K562 (cell line): ENCODE measurements around the gene IQCN. TPM values are rescaled to one million over a fixed set of nuclear protein-coding genes. Genes with fewer than 3 reads are reported as not detected.

Source experiments
- E2F4 ChIP-seq: sonication (generic); formaldehyde crosslinking; IDR thresholded peaks from 2 replicates; pipeline ENCODE4 v1.8.0; 2022; ENCODE audit warnings: mild to moderate bottlenecking, low read depth, missing genetic modification reagents
- ERF ChIP-seq: fragments of 450-650 bp; formaldehyde crosslinking; IDR thresholded peaks from 2 replicates; pipeline ENCODE4 v1.4.0; 2020; ENCODE audit warnings: mild to moderate bottlenecking, mixed read lengths
- FOXP4 ChIP-seq: sonication (generic); formaldehyde crosslinking; IDR thresholded peaks from 2 replicates; pipeline ENCODE4 v1.8.0; 2022; ENCODE audit warnings: mild to moderate bottlenecking, missing genetic modification reagents, borderline replicate concordance
- GATAD2A ChIP-seq: fragments of 450-650 bp; IDR thresholded peaks from 2 replicates; pipeline ENCODE4 v1.6.1; 2017
- L3MBTL2 ChIP-seq: fragments of 450-650 bp; IDR thresholded peaks from 2 replicates; pipeline ENCODE4 v1.6.1; 2016; ENCODE audit warnings: mild to moderate bottlenecking, moderate library complexity
- MCM2 ChIP-seq: fragments of 450-650 bp; IDR thresholded peaks from 2 replicates; pipeline ENCODE4 v1.6.1; 2017; ENCODE audit warnings: low read depth, mild to moderate bottlenecking
- MCM5 ChIP-seq: fragments of 450-650 bp; IDR thresholded peaks from 2 replicates; pipeline ENCODE4 v1.6.1; 2016; ENCODE audit warnings: low read depth
- POLR2A ChIP-seq: fragments of 450-650 bp; conservative IDR thresholded peaks from 2 replicates; pipeline ENCODE4 v1.6.1; 2016
- PURB ChIP-seq: sonication (generic); formaldehyde crosslinking; IDR thresholded peaks from 2 replicates; pipeline ENCODE4 v1.9.0; 2021; ENCODE audit warnings: low read depth, mild to moderate bottlenecking, missing genetic modification reagents
- RBM39 ChIP-seq: fragments of 200-400 bp; formaldehyde crosslinking; optimal IDR thresholded peaks from 2 replicates; pipeline ENCODE3; 2018; ENCODE audit warnings: low read depth, low read length
- SIX5 ChIP-seq, 2 experiments: IDR thresholded peaks; 2 replicates each; pipeline ENCODE4 v1.6.1; 2011; ENCODE audit warnings: low read length in 2 of 2, borderline replicate concordance in 1 of 2, low read depth in 1 of 2, mild to moderate bottlenecking in 1 of 2, moderate library complexity in 1 of 2; ENCODE audit not compliant: insufficient read depth in 1 of 2
- TCF3 ChIP-seq: sonication (generic); formaldehyde crosslinking; IDR thresholded peaks from 2 replicates; pipeline ENCODE4 v1.4.0; 2020; ENCODE audit warnings: mild to moderate bottlenecking, missing genetic modification reagents
- YY1 ChIP-seq, 3 experiments: IDR thresholded peaks; 2 replicates each; pipeline ENCODE4 v1.6.1; 2011; ENCODE audit warnings: low read length in 2 of 3, mild to moderate bottlenecking in 2 of 3, moderate library complexity in 2 of 3, borderline replicate concordance in 1 of 3, control low read depth in 1 of 3, low read depth in 1 of 3; ENCODE audit not compliant: insufficient read depth in 3 of 3, insufficient replicate concordance in 2 of 3, control insufficient read depth in 1 of 3, insufficient read length in 1 of 3; ENCODE audit errors: extremely low read depth in 1 of 3
- ZBTB8A ChIP-seq: fragments of 450-650 bp; IDR thresholded peaks from 2 replicates; pipeline ENCODE4 v1.6.1; 2018; ENCODE audit warnings: mild to moderate bottlenecking, moderate library complexity; ENCODE audit not compliant: partially characterized antibody
- ZNF282 ChIP-seq: sonication (generic); formaldehyde crosslinking; IDR thresholded peaks from 2 replicates; pipeline ENCODE4 v1.8.1; 2023; ENCODE audit warnings: missing genetic modification reagents
- ZNF76 ChIP-seq: fragments of 250-450 bp; sonication (Bioruptor Pico); IDR thresholded peaks from 2 replicates; pipeline ENCODE4 v1.4.0; 2020; ENCODE audit warnings: mild to moderate bottlenecking, moderate library complexity, borderline replicate concordance
- ZNF77 ChIP-seq: fragments of 250-450 bp; sonication (Bioruptor Pico); IDR thresholded peaks from 2 replicates; pipeline ENCODE4 v1.5.0; 2020
- polyA plus RNA-seq, 8 experiments: library from polyadenylated mRNA; depleted of rRNA in 4 of 8; stranded (reverse) in 5 of 8; unstranded in 3 of 8; fragments of >200 nt; fragmentation: Nextera tagmentation in 2 of 8; fragmentation: Illumina TruSeq in 1 of 8; extraction: Ambion mirVana in 2 of 8; extraction: Trizol in 1 of 8; gene quantifications; 2 replicates each; pipeline versions ENCODE4 v1.2.1 to v1.2.3, GENCODE V29; 2011 to 2014; ENCODE audit warnings: inconsistent platforms in 1 of 8, missing spikeins in 1 of 8
- total RNA-seq, 7 experiments: library from RNA; depleted of rRNA in 6 of 7; stranded (reverse); fragments of >200 nt in 6 of 7; fragmentation: Illumina TruSeq in 2 of 7; extraction: Trizol in 2 of 7; gene quantifications; 2 replicates each; pipeline versions ENCODE4 v1.2.1 to v1.2.3, GENCODE V29; 2011 to 2021; ENCODE audit warnings: low replicate concordance in 1 of 7
- TF ChIP-seq, protein P1 (sequence below): IDR thresholded peaks from 3 replicates; pipeline ENCODE4 v1.6.1; 2011; ENCODE audit warnings: borderline replicate concordance, mild to moderate bottlenecking, moderate library complexity; ENCODE audit not compliant: insufficient read length; ENCODE audit errors: extremely low read depth
- TF ChIP-seq, protein P2 (sequence below): sonication (generic); formaldehyde crosslinking; IDR thresholded peaks from 2 replicates; pipeline ENCODE4 v1.8.1; 2023; ENCODE audit warnings: mild to moderate bottlenecking, missing genetic modification reagents

IQCN gene
- total and polyA plus RNA-seq, 9 of the 15 experiments (the other 6 are each of a cell fraction or from before 2014, with no cell fraction given), result 0.01 to 0.07 (median 0.04) TPM; not detected in 3

- TF ChIP-seq, protein P1, sequence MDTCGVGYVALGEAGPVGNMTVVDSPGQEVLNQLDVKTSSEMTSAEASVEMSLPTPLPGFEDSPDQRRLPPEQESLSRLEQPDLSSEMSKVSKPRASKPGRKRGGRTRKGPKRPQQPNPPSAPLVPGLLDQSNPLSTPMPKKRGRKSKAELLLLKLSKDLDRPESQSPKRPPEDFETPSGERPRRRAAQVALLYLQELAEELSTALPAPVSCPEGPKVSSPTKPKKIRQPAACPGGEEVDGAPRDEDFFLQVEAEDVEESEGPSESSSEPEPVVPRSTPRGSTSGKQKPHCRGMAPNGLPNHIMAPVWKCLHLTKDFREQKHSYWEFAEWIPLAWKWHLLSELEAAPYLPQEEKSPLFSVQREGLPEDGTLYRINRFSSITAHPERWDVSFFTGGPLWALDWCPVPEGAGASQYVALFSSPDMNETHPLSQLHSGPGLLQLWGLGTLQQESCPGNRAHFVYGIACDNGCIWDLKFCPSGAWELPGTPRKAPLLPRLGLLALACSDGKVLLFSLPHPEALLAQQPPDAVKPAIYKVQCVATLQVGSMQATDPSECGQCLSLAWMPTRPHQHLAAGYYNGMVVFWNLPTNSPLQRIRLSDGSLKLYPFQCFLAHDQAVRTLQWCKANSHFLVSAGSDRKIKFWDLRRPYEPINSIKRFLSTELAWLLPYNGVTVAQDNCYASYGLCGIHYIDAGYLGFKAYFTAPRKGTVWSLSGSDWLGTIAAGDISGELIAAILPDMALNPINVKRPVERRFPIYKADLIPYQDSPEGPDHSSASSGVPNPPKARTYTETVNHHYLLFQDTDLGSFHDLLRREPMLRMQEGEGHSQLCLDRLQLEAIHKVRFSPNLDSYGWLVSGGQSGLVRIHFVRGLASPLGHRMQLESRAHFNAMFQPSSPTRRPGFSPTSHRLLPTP, result no peak
- no peak for TF ChIP-seq PURB (CRISPR knock-in tag)
- no peak for TF ChIP-seq L3MBTL2
- no peak; the same call in none of the 2 replicates for TF ChIP-seq TCF3 (CRISPR knock-in tag)
- no peak; the same call in 1 of the 2 replicates for TF ChIP-seq FOXP4
- TF ChIP-seq, protein P2, sequence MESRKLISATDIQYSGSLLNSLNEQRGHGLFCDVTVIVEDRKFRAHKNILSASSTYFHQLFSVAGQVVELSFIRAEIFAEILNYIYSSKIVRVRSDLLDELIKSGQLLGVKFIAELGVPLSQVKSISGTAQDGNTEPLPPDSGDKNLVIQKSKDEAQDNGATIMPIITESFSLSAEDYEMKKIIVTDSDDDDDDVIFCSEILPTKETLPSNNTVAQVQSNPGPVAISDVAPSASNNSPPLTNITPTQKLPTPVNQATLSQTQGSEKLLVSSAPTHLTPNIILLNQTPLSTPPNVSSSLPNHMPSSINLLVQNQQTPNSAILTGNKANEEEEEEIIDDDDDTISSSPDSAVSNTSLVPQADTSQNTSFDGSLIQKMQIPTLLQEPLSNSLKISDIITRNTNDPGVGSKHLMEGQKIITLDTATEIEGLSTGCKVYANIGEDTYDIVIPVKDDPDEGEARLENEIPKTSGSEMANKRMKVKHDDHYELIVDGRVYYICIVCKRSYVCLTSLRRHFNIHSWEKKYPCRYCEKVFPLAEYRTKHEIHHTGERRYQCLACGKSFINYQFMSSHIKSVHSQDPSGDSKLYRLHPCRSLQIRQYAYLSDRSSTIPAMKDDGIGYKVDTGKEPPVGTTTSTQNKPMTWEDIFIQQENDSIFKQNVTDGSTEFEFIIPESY (CRISPR knock-in tag), result peak; percentile 37; the same call in 1 of the 2 replicates
- no peak for TF ChIP-seq ZBTB8A
- TF ChIP-seq E2F4 (CRISPR knock-in tag), result no peak
- TF ChIP-seq YY1 (IDR thresholded peaks at IDR 0.05; ENCODE audit: borderline replicate concordance in 1 of 3, control insufficient read depth in 1 of 3, extremely low read depth in 1 of 3, insufficient read depth in 3 of 3, insufficient read length in 1 of 3, insufficient replicate concordance in 2 of 3, low read depth in 1 of 3, low read length in 2 of 3), result peak in 2 of 3 experiments; percentile 51 to 77
- TF ChIP-seq ZNF76 (CRISPR knock-in tag), result no peak
- TF ChIP-seq POLR2A, result peak; percentile 26
- TF ChIP-seq MCM5, result no peak
- TF ChIP-seq ZNF282, result 0 out of 2 replicates have a peak, but pooled peaks have one; percentile 73
- TF ChIP-seq ERF, result peak; percentile 92
- no peak for TF ChIP-seq GATAD2A
- no peak for TF ChIP-seq RBM39
- no peak for TF ChIP-seq ZNF77 (CRISPR knock-in tag)
- no peak for TF ChIP-seq MCM2
- no peak for TF ChIP-seq SIX5 (IDR thresholded peaks at IDR 0.05; ENCODE audit: borderline replicate concordance in 1 of 2, insufficient read depth in 1 of 2, low read depth in 1 of 2, low read length in 2 of 2)
Measured at GRCh38 chr19:18281082-18282020, 7.1 kb upstream of the IQCN start, which contains the start of gene JUND (continued).
